SK-N-SH (cell line): ENCODE measurements around the gene MRGPRG. TPM values are rescaled to one million over a fixed set of nuclear protein-coding genes. Genes with fewer than 3 reads are reported as not detected.

Source experiments
- CTCF ChIA-PET: fragments of 300-600, 350-600 bp; formaldehyde crosslinking; extraction: SDS; loops from one replicate; lab custom pipeline; 2021; lab: Yijun Ruan, JAX
- POLR2A ChIA-PET: fragments of 350-600 bp; sonication (Branson Sonifier 250); formaldehyde crosslinking; extraction: SDS; loops from one replicate; lab custom pipeline; 2020; ENCODE audit warnings: antibody characterized with exemption, inconsistent platforms; lab: Yijun Ruan, JAX
- DNase-seq: peaks from one replicate; pipeline ENCODE4 v3.0.0; 2012
- H2AFZ ChIP-seq: fragments of 200-600 bp; sonication (generic); 2 replicates; pipeline ENCODE4 v1.8.1; 2016; ENCODE audit warnings: antibody characterized with exemption, mild to moderate bottlenecking, low read depth
- H3F3A ChIP-seq: fragments of 200-600 bp; sonication (generic); replicated peaks from 2 replicates; pipeline ENCODE3; 2016; ENCODE audit warnings: antibody characterized with exemption, mild to moderate bottlenecking; ENCODE audit not compliant: insufficient read depth
- H3K27ac ChIP-seq, 2 experiments: fragments of 200-500 bp in 1 of 2; fragments of 200-600 bp in 1 of 2; sonication (Bioruptor generic) in 1 of 2; sonication (generic), shearing (Covaris generic) in 1 of 2; 2 replicates each; pipeline versions ENCODE4 v1.5.1 to v1.6.1; 2014 to 2016; ENCODE audit warnings: low read depth in 2 of 2, inconsistent platforms in 1 of 2, low read length in 1 of 2, mild to moderate bottlenecking in 1 of 2, mixed read lengths in 1 of 2
- H3K27me3 ChIP-seq: fragments of 200-600 bp; sonication (generic), shearing (Covaris generic); 2 replicates; pipeline ENCODE4 v1.6.1; 2016; ENCODE audit warnings: mixed run types; ENCODE audit not compliant: insufficient read depth
- H3K36me3 ChIP-seq, 2 experiments: fragments of 200-500 bp in 1 of 2; fragments of 200-600 bp in 1 of 2; sonication (Bioruptor generic) in 1 of 2; sonication (generic) in 1 of 2; replicated peaks in 1 of 2; 2 replicates each; pipeline versions ENCODE3 to v1.5.1; 2014 to 2016; ENCODE audit warnings: low read length in 1 of 2, mild to moderate bottlenecking in 1 of 2; ENCODE audit not compliant: insufficient read depth in 2 of 2, control insufficient read depth in 1 of 2
- H3K4me1 ChIP-seq, 2 experiments: fragments of 200-500 bp in 1 of 2; fragments of 200-600 bp in 1 of 2; sonication (Bioruptor generic) in 1 of 2; sonication (generic), shearing (Covaris generic) in 1 of 2; 2 replicates each; pipeline versions ENCODE4 v1.5.1 to v1.6.1; 2014 to 2016; ENCODE audit warnings: low read depth in 1 of 2, low read length in 1 of 2, mixed run types in 1 of 2; ENCODE audit not compliant: insufficient read depth in 2 of 2, control insufficient read depth in 1 of 2
- H3K4me2 ChIP-seq: fragments of 200-600 bp; sonication (generic), shearing (Covaris generic); 2 replicates; pipeline ENCODE4 v1.6.1; 2017; ENCODE audit warnings: mixed run types
- H3K4me3 ChIP-seq, 2 experiments: fragments of 200-500 bp in 1 of 2; fragments of 200-600 bp in 1 of 2; sonication (Bioruptor generic) in 1 of 2; sonication (generic), shearing (Covaris generic) in 1 of 2; 2 replicates each; pipeline versions ENCODE4 v1.5.1 to v1.8.1; 2014 to 2016; ENCODE audit warnings: low read depth in 2 of 2, inconsistent platforms in 1 of 2, low read length in 1 of 2, mild to moderate bottlenecking in 1 of 2, mixed read lengths in 1 of 2, moderate library complexity in 1 of 2
- H3K79me2 ChIP-seq: fragments of 200-600 bp; sonication (generic); 2 replicates; pipeline ENCODE4 v1.8.1; 2017; ENCODE audit warnings: mild to moderate bottlenecking; ENCODE audit not compliant: insufficient read depth
- H3K9ac ChIP-seq: fragments of 200-600 bp; sonication (generic); 2 replicates; pipeline ENCODE4 v1.6.1; 2017; ENCODE audit warnings: mixed run types
- H3K9me2 ChIP-seq: fragments of 200-600 bp; sonication (generic); 2 replicates; pipeline ENCODE4 v1.6.1; 2017; ENCODE audit warnings: mixed run types
- H3K9me3 ChIP-seq: fragments of 200-600 bp; sonication (generic); 2 replicates; pipeline ENCODE4 v1.6.1; 2017; ENCODE audit warnings: mixed run types, mild to moderate bottlenecking, moderate library complexity
- H4K20me1 ChIP-seq: fragments of 200-600 bp; sonication (generic); 2 replicates; pipeline ENCODE4 v1.6.1; 2017; ENCODE audit warnings: mild to moderate bottlenecking, mixed run types; ENCODE audit not compliant: insufficient read depth
- FOSL2 ChIP-seq: IDR thresholded peaks from 2 replicates; pipeline ENCODE4 v1.4.0; 2012; ENCODE audit warnings: low read depth, mild to moderate bottlenecking, moderate library complexity, borderline replicate concordance
- JUND ChIP-seq: IDR thresholded peaks from 2 replicates; pipeline ENCODE4 v1.4.0; 2012
- MXI1 ChIP-seq: IDR thresholded peaks from 2 replicates; pipeline ENCODE4 v1.6.1; 2012; ENCODE audit warnings: mild to moderate bottlenecking, low read depth, low read length, improper control_type of control experiment
- PBX3 ChIP-seq: IDR thresholded peaks from 2 replicates; pipeline ENCODE4; 2012
- RCOR1 ChIP-seq: fragments of 150-350 bp; IDR thresholded peaks from 2 replicates; pipeline ENCODE4 v1.6.1; 2017; ENCODE audit warnings: antibody characterized with exemption, low read length
- REST ChIP-seq: IDR thresholded peaks from 2 replicates; pipeline ENCODE4 v1.6.1; 2012; ENCODE audit warnings: mild to moderate bottlenecking, low read depth, low read length, moderate library complexity
- TAF1 ChIP-seq: IDR thresholded peaks from 2 replicates; pipeline ENCODE4 v1.6.1; 2012; ENCODE audit warnings: low read depth, mild to moderate bottlenecking, low read length, moderate library complexity, borderline replicate concordance
- TCF12 ChIP-seq: IDR thresholded peaks from 2 replicates; pipeline ENCODE4 v1.4.0; 2012
- USF1 ChIP-seq: IDR thresholded peaks from 2 replicates; pipeline ENCODE4 v1.4.0; 2012; ENCODE audit warnings: low read depth, borderline replicate concordance
- YY1 ChIP-seq: IDR thresholded peaks from 2 replicates; pipeline ENCODE4 v1.4.0; 2012; ENCODE audit warnings: low read depth, mild to moderate bottlenecking
- WGBS: methylation state at CpG from one replicate; pipeline ENCODE4 v1.1.6; 2017; ENCODE audit warnings: low lambda C conversion rate; 5-methylcytosine and 5-hydroxymethylcytosine counted together
- polyA plus RNA-seq, 3 experiments: library from polyadenylated mRNA; depleted of rRNA; stranded (reverse); fragments of >200 nt; gene quantifications; 2 replicates each; pipeline ENCODE4 v1.2.3, GENCODE V29; 2012

The MRGPRG gene
- polyA plus RNA-seq, 1 of the 3 experiments (the other 2 are of a cell fraction): not detected

GRCh38 chr11:3178349-3178748 lies 40.3 kb downstream of the MRGPRG start:
- WGBS: 17% methylated on average over 2 of the region's 2 CpGs
- no peaks in the 10 kb centered on the region for H3K4me1 ChIP-seq
- H3K4me2 ChIP-seq: no peak overlapping the region
- no peak overlapping the region for H3K9ac ChIP-seq
- H4K20me1 ChIP-seq: no peaks in the 10 kb centered on the region
- H3K79me2 ChIP-seq: no peaks in the 10 kb centered on the region
- ChIA-PET CTCF (no interaction called here), POLR2A (no interaction called here)
- TF ChIP-seq TCF12 (peak; percentile 22; the same call in 1 of the 2 replicates), RCOR1 (no peak)
- peaks cover 5% of the 10 kb centered on the region; the same call in 1 of the 2 replicates for H3K9me3 ChIP-seq
- H3K4me3 ChIP-seq: no peak overlapping the region
- H3K36me3 ChIP-seq: no peaks in the 10 kb centered on the region
- H3K9me2 ChIP-seq: no peaks in the 10 kb centered on the region
- no peak overlapping the region for H3K27ac ChIP-seq
- H2AFZ ChIP-seq: no peak overlapping the region
- no peaks in the 10 kb centered on the region for H3K27me3 ChIP-seq
- H3F3A ChIP-seq: no peaks in the 10 kb centered on the region
- DNase-seq: no peak

DNA sequence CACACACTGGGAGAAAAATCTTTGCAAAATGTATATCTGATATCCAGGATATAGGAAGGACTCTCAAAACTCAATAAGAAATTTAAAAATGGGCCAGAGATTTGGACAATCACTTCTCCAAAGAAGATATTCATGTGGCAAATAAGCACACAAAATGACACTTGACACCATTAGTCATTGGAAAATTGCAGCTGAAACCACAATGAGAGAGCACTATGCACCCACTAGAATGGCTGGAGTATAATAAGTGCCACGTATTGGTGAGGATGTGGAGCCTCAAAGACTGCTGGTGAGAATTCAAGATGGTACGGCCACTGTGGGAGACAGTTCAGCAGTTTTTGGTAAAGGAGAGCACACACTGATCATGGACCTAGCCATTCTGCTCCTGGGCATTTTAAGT lies 40.7 kb downstream of the MRGPRG start:
- no peak for DNase-seq
- CTCF ChIA-PET: no interaction called here
- Histone ChIP-seq H3K27me3 (no peaks in the 10 kb centered on the region), H3K27ac (no peak overlapping the region), H3K79me2 (no peaks in the 10 kb centered on the region), H3K4me1 (no peaks in the 10 kb centered on the region), H3K4me2 (no peak overlapping the region), H4K20me1 (no peaks in the 10 kb centered on the region), H2AFZ (no peak overlapping the region), H3F3A (no peaks in the 10 kb centered on the region), H3K9ac (no peak overlapping the region), H3K4me3 (no peak overlapping the region), H3K9me3 (peaks cover 5% of the 10 kb centered on the region; the same call in 1 of the 2 replicates), H3K36me3 (no peaks in the 10 kb centered on the region), H3K9me2 (no peaks in the 10 kb centered on the region)
- POLR2A ChIA-PET: no interaction called here
- WGBS: 27% methylated on average over 2 of the region's 2 CpGs
- TF ChIP-seq JUND: no peak
- TF ChIP-seq FOSL2: no peak
- no peak for TF ChIP-seq PBX3
- TF ChIP-seq YY1: no peak
- TF ChIP-seq REST: no peak
- TF ChIP-seq TAF1: no peak
- TF ChIP-seq MXI1: no peak
- no peak for TF ChIP-seq USF1
